Kidney capillary endothelial cell (primary cell): ENCODE results near the gene MTX2.
"Not testable (repeated sequence)": the region's sequence is repeated elsewhere in the genome, so short reads cannot be mapped to it uniquely, and the experiment has no call there.

Experiments used
- DNase-seq: peaks from one replicate; pipeline ENCODE4 v3.0.0-alpha.2; 2018; ENCODE audit warnings: low spot score

MTX2 gene

DNA sequence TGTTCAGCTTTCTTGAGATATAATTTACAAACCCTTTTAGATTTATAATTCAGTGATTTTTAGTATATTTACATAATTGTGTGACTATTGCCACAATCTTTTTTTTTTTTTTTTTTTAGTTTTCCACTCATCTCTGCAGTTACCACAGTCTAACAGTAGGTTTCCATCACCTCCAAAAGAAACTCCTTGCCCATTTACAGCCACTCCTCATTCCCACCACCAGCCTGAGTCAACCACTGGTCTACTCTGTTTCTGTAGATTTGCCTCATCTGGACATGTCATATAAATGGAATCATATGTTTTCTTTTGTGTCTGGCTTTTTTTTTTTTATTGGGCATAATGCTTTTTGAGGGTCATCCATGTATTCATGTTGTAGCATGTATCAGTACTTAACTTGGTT, 16.1 kb downstream of the MTX2 start:
- no peak for DNase-seq

DNA sequence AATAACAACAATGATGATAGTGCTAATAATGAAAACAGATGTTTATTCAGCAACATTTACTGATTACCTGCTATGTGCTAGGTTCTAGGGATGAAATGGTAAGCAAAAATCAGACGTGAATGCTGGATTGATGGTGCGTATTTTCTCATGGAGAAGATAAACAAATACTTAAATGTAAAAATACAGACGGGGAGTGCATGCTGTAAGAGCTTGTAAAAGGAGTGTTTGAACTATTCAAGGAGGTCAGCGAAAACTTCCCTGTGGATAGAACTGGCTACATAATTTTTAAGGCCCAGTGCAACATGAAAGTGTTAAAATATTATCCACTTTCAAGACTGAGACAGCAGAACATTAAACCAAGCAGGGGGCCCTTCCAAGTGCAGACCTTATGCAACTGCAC, 22.1 kb downstream of the MTX2 start:
- DNase-seq: no peak

DNA sequence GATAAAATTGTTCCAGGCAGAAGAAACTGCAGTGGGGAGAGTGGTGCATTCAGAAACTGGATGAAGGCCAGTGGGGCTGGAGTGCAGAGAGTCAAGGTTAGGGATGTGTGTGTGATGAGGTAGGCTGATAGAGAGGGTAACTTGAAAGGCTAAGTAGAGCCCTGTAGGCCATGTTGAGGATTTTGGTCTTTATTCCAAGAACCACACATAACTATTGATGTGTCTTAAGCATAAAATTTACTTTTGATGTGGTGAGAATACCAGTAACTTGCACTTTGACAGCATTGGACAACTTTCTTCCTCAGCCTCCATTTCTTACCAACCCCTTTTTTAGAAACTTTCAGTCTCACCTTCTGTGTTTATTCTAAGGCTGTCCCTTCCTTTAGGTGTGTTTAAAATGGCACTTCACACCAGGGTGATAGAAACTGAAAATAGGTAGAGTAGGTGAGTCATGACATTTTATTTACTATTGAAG, 22.6 kb downstream of the MTX2 start:
- no peak for DNase-seq

DNA sequence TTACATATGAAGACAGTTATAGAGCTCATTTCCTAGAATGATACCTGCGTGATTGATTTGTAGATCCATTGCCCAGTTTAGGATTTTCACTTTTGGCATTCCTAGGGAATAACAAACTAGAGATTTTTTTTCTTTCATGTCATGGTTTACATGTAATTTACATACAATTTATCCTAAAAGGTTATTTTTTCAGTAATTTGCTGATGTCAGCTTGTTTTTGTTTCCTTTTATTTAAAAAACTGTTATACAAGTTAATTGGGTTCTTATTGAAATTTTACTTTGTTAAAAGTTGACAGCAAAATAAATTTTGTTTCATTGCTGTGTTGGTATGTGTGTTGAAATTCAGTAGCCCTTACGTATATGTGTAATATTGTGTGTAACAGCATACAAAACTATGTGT, 23.4 kb downstream of the MTX2 start:
- no peak for DNase-seq

DNA sequence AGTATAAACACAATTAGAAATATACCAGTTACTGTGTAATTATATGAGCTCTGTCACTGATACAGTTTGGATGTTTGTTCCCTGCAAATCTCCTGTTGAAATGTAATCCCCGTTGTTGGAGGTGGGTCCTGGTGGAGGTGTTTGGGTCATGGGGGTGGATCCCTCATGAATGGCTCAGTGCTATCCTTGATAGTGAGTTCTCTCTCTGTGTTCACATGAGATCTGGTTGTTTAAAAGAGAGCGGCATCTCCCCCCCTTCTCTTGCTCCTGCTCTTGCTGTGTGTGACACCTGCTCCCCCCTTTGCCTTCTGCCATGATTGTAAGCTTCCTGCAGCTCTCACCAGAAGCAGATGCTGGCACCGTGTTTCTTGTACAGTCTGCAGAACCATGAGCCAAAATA, 24.1 kb downstream of the MTX2 start:
- no peak for DNase-seq

DNA sequence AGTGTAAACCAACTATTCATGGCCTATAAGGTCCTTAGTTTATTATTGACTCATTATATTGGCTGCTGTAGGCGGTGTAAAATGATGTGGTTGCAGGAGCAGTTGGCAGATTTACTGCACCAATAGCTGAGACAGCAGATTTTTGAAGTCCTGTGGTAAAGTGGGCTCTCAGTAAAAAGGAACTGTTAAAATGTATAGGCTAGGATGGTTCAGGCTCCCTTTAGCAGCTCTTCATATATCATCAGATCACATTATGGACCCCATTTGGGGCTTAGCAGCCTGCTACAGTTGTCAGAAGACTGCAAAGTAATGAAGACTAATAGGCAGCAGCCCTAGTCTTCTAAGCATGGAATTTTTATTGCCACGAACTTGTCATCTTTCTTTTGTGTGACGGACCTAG, 27.8 kb downstream of the MTX2 start:
- no peak for DNase-seq

DNA sequence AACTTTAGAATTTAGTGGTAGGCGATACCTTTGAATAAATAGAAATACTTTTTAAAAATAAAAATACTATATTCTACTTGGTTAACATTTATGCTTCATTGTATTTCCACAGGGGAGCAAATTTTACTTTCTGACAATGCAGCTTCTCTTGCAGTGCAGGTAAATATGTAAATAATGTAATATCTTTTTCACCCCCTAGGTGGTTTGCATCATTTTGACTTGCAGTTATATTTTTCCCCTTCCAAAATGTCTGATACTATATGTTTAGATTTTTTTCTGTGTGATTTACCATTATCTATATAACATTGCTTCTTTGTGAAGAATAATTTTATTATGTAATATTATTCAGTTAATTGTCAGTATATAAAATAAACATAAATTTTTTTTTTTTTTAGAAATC, 28.5 kb downstream of the MTX2 start:
- no peak for DNase-seq

DNA sequence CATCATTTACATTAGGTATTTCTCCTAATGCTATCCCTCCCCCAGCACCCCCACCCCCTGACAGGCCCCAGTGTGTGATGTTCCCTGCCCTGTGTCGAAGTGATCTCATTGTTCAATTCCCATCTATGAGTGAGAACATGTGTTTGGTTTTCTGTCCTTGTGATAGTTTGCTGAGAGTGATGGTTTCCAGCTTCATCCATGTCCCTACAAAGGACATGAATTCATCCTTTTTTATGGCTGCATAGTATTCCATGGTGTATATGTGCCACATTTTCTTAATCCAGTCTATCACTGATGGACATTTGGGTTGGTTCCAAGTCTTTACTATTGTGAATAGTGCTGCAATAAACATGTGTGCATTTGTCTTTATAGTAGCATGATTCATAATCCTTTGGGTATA, 36.8 kb downstream of the MTX2 start:
- DNase-seq: not testable (repeated sequence)

DNA sequence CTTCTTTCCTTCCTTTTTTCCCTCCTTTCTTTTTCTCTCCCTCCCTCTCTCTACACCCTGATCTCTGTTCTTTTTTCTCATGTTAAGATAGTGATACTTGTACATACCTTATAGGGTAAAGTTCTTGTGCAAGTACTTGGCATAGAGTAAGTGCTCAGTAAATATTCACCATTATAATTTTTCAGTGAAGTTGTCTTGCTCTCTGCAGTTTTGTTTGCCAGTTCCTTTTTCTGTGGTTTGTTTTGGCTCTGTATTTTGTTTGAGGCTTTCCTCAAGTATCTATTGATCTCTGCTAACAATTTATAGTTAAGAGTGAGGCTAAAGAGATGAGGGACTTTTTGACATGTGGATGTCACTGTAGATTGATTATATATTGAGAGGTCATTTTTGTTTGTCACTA, 48.0 kb downstream of the MTX2 start:
- DNase-seq: no peak

DNA sequence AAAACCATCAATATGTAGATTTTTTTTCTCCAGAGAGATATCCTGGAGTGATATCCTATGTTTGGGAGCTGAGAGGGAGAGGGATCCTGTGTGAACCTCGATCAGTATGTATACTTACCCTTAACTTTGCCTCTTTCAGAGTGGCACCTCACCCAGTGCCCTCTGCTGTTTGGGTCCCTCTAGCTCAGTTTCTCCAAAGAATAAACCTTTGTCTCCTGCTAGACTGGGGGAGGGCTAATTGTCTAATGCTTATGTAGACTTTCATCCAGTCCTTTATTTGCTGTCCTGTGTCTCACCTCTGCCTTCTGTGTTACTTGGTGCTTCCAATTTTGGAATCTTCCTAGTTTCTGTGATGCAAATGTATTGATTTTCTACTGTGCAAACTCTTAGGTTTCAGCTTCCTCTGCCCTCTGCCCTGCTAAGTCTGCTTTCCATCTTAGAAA, 48.4 kb downstream of the MTX2 start:
- no peak for DNase-seq

DNA sequence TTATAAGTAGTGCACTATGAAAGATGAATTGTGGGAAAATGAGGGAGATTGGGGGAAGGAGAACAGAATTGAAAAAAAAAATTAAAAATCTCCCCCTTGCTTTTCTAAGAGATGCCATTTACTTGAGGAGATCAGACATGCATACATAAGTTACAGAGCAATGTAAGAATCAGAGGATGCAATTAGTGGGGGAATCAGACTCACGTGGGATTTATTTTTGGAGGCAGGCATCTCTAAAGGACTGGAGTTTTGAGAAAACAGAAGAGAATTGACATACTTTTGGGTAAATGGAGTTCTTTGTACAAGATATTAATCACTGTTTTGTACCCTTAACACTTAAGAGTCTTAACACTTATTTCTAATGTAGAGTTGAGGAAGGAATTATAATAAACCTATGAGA, 52.7 kb downstream of the MTX2 start:
- DNase-seq: no peak

DNA sequence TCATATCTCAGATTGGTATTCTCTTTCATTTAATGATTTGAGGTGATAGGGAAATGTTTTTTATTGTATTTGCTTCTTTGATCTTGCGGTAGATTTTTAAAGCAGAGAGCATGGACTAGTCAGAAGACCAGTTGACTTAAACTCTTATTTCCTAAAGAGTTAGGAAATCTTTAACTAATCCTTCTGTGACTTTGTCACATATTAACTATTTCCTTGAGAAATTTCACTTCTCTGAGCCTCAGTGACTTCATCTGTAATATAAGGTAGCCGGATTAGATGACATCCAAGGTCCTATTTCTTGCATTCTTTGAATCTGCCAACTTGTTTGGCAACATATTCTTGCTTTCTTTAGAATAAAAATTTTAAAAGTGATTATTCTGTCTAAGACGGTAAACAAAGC, 55.6 kb downstream of the MTX2 start:
- no peak for DNase-seq

DNA sequence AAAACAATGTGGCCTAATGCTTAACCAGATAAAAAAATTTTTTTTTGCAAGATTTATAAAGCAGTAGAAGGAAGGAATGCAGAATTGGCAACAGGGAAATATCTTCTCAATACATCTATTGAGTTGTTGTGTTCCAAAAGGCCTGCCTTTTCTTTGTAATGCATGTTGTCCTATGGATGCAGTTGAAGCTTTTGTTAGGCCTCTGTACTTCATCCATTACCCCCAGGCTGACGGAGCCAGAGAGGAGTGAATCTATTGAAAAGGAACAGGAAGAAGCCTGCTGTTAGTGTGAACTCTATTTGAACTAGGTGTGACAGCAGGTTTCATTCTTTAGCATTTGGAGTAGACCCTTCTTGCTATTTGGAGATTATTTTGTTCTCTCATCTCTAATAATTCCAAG, 56.5 kb downstream of the MTX2 start:
- DNase-seq: no peak

DNA sequence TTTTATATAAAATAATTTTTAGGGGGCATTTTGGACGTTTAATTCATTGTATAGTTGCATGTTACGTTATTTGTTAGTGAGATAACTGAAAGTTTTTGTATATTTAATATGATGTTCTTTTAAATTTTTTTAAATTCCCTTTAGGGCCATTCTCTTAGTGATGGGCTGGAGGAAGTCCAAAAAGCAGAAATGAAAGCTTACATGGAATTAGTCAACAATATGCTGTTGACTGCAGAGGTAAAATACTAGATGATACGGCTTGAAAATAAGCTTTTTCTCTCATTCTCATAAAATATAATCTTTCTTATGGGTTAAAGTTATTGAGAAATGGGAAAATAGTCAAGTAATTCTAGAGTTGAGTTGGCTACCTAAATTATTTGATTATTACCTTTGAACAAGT, 58.9 kb downstream of the MTX2 start:
- no peak for DNase-seq

DNA sequence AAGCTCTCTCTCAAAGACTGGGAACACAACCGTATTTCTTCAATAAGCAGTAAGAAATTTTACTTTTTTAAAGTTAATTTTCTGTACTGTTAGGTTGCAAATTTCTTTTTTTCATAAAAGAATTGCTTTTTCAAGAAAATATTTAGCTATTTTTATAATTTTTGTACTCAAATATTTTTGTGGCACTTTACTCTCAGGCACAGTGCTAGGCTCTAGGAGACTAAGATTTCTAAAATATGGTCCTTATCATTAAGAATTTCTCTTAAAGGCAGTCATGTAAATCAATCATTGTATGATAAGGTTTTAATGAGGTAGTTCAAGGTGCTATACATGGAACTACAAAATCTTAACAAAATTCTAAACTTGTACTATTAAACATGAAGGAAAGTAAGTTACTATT, 61.4 kb downstream of the MTX2 start:
- DNase-seq: no peak

DNA sequence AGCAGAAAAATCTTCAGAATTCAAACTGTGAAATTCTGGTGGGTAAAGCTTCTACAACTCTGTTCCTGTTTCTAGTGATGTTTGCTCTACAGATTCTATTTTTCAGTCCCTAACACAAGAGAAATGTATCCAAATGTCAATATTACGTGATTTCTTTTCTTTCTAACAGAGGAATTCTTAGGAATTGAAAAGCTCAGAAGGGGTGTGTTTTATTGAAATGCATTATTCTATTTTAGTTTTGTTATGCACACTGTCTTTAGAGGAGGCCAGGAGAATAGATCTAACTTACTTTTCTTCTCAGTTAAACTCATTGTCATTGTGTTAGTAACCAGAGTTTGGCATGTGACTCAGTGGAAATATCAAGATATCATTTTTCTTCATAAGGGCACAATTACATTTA, 62.4 kb downstream of the MTX2 start:
- DNase-seq: no peak

DNA sequence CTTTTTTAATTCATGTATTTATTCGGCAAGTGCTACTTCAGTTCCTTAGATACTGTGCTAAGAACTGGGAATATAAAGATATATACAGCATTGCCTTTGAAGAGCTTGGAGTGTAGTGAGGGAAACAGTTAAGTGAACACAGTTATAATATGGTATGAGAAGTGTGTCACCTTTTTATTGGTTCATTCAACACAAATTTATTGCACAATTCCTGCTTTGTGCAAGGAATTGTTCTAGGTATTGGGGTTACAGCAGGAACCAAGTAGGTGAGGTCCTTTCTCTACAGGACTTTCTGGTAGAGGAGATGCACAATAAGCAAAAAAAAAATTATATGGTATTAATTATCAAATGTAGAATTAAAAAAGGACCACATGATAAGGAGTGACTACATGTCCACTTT, 65.5 kb downstream of the MTX2 start:
- no peak for DNase-seq

DNA sequence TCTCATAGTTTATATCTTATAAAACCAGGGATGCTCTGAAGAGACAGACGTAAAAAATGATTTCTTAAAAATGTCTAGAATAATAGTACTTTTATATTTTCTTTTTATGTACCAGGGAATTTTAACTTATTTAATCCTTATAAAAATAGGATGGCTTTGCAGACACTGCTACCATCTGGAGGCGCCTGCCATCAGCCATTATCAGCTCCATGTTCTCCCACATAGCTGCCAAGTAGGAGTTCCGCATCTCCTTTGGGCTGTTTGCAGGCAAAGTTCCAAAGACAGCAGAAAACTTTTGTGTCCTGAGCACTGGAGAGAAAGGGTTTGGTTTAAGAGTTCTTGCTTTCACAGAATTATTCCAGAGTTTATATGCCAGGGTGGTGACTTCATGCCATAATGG, 69.2 kb downstream of the MTX2 start:
- DNase-seq: no peak

DNA sequence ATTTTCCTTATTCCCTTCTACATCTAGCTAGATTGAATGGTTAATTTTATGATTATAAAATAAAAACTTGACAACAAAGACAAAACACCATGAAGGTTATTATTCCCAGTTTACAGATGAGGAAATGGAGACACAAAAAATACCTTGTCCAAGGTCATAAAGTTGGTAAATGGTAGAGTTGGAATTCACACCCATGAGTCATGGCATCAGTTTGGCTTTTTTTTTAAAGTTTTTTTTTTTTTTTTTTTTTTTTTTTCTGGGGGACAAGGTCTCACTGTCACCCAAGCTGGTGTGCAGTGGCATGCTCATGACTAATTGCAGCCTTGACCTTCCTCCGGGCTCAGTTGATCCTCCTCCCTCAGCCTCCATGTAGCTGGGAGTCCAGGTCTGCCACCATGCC, 70.0 kb downstream of the MTX2 start:
- DNase-seq: no peak

DNA sequence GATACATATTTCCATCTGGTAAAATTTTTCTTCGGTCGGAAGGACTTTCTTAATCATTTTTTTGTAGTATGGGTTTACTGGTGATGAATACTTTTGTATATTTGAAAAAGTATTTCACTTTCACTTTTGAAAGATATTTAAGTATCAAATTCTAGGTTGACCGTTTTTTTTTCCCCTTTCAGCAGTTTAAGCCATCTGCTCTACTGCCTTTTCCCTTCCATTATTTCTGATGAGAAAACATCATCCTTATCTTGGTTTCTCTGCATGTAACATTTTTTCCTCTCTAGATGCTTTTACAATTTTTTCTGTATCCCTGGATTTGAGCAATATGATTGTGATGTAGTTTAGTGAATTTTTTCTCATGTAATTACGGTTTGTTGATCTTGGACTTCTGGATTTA, 87.0 kb downstream of the MTX2 start:
- DNase-seq: no peak

DNA sequence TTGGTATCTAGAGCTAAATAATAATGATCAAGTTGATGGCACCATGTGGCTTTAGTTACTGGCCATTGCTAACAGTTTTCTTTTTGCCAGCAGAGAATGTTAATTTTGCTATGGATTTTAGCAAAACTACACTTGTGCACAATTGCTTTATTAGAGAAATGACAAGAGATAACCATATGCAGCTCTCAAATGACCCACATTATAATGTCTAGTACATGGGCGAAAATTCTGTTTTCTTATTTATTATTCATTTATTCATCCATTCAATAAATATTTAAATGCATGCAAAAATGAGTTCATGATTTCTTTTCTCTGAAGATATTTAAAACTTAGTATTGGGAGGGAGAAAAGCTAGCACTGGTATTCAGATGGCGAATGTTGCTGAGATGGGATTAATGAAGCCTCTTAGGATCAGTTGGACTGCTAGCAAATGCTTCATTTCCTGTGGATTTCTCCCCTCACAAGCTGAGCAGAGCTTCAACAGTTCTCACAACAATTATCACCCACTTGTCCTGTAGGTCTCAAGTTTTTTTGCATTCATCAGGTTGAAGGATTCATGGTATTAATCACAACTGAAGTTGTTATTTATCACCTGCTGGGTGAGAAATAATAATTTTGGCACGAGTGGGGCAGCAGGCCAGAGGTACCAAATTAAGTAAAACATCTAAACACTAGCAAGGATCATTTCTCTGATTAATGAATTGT, 95.2 kb downstream of the MTX2 start:
- DNase-seq: no peak

DNA sequence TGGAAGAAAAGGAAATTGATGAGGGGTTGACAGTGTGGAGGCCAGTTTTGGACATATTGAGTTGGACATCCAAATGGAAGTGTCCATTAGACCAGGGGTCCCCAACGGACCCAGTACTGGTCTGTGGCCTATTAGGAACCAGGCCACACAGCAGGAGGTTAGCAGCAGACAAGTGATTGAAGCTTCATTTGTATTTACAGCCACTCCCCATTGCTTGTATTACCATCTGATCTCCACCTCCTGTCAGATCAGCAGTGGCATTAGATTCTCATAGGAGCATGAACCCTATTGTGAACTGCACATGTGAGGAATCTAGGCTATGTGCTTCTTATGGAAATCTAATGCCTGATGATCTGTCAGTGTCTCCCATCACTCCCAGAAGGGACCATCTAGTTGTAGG, 99.1 kb downstream of the MTX2 start:
- no peak for DNase-seq

DNA sequence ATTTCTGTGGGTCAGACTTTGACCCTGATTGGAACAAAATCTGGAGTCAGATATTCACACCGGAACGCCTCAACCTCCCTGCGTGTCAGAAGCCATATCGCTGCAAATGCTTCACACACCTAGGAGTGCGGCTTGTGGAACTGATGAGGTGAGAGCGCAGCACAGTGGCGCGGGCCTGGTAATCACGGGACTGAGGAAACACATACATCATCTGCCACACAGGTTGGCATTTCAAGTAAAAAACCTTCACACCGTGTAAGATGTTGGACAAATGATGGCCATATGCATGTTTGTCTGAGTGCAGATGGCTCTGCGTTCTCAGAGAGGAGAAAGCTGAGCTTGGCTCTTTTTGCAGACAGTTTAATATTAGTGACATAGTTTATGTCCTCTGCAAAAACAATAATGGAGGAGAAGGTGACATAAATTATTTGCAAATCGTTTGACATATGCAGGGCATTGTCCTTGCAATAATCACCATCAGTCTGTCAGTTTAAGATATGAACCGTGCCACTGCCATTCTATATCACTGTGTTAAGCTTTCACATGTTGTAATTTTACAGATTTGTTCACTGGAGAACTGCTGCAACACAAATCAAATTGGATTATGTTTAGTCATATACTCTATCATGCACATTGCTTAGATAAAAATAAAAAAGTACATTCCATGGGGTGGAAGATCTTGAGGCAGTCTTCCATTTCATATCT, 101.4 kb downstream of the MTX2 start:
- DNase-seq: no peak

DNA sequence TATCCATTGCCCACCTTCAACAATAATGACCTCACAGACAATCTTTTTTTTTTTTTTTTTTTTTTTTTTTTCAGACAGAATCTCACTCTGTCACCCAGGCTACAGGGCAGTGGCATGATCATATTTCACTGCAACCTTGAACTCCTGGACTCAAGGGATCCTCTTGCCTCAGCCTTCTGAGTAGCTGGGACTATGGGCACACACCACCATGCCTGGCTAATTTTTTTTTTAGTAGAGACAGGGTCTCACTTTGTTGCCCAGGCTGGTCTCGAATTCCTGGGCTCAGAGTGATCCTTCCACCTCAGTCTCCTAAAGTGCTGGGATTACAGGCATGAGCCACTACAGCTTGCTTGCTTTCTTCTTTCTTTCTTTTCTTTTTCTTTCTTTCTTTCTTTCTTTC, 103.9 kb downstream of the MTX2 start:
- not testable (repeated sequence) for DNase-seq
